Measurements from ENCODE around the gene FOXP2. TPM values are rescaled to one million over a fixed set of nuclear protein-coding genes. Genes with fewer than 3 reads are reported as not detected.
"Not testable (repeated sequence)": the region's sequence is repeated elsewhere in the genome, so short reads cannot be mapped to it uniquely, and the experiment has no call there.

Gene FOXP2
- total RNA-seq, 1 donor from 2014 or later = 10.1 TPM

DNA sequence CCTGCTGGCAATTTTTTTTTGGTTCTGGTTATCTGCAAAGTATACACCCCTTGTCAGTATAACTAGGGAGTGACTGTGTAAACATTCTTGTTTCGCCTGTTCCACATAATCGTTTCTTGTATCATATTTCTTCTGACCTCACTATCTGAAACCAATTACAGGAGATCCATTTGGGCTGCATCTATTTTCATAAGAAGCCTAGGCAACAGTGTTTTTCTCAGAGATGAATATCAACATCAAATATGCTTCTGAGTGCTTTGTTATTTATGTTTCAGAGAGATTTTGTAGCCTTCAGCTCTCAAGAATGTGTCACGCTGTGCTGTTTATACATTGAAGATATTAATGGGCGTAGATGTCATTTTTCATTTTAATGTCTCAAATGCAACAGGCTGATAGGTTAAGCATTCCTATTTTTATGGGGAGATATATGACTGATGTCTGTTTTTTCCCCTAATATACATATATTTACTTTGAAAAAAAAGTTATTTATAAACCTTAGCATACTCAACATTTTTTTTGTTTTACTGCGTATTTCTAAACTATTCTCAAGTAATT lies 115.5 kb downstream of the FOXP2 start:
- no peak overlapping the region for H3K27ac ChIP-seq
- no peak for DNase-seq
- no peak overlapping the region for H3K4me3 ChIP-seq
- no peaks in the 10 kb centered on the region for H3K9me3 ChIP-seq
- intact Hi-C loops (cut with DNase I) = no loop called here
- no peaks in the 10 kb centered on the region for H3K27me3 ChIP-seq (ENCODE audit: low read depth)
- TF ChIP-seq, protein P1, sequence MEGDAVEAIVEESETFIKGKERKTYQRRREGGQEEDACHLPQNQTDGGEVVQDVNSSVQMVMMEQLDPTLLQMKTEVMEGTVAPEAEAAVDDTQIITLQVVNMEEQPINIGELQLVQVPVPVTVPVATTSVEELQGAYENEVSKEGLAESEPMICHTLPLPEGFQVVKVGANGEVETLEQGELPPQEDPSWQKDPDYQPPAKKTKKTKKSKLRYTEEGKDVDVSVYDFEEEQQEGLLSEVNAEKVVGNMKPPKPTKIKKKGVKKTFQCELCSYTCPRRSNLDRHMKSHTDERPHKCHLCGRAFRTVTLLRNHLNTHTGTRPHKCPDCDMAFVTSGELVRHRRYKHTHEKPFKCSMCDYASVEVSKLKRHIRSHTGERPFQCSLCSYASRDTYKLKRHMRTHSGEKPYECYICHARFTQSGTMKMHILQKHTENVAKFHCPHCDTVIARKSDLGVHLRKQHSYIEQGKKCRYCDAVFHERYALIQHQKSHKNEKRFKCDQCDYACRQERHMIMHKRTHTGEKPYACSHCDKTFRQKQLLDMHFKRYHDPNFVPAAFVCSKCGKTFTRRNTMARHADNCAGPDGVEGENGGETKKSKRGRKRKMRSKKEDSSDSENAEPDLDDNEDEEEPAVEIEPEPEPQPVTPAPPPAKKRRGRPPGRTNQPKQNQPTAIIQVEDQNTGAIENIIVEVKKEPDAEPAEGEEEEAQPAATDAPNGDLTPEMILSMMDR (IDR thresholded peaks at IDR 0.05) = no peak
- H3K36me3 ChIP-seq = no peaks in the 10 kb centered on the region
- no peak for ATAC-seq
- H3K4me1 ChIP-seq = no peaks in the 10 kb centered on the region

DNA sequence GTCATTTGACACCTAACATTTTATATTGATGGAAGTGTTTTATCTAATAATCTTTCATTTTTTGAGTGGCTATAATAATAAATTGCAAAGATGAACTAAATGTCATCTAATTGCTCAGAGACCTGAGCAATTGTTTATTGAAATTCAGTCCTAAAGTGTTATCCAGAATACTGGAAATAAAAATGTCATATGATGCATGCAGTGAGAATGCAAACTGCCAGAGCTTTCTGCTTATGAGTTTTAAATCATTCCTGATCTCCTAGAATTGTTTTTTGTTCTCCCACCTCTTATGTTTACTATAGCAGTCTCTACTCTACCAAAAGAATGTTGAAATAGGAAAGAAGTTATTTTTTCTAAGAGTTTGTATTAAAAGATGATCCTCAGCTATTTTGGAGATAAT lies 116.7 kb downstream of the FOXP2 start:
- no peaks in the 10 kb centered on the region for H3K4me1 ChIP-seq
- no peak overlapping the region for H3K4me3 ChIP-seq
- no peak for DNase-seq
- TF ChIP-seq, protein P1 (IDR thresholded peaks at IDR 0.05) = no peak
- no peak for ATAC-seq
- H3K27me3 ChIP-seq (ENCODE audit: low read depth) = no peaks in the 10 kb centered on the region
- H3K36me3 ChIP-seq = no peaks in the 10 kb centered on the region
- no peak overlapping the region for H3K27ac ChIP-seq
- H3K9me3 ChIP-seq = no peaks in the 10 kb centered on the region
- intact Hi-C loops (cut with DNase I) = no loop called here

DNA sequence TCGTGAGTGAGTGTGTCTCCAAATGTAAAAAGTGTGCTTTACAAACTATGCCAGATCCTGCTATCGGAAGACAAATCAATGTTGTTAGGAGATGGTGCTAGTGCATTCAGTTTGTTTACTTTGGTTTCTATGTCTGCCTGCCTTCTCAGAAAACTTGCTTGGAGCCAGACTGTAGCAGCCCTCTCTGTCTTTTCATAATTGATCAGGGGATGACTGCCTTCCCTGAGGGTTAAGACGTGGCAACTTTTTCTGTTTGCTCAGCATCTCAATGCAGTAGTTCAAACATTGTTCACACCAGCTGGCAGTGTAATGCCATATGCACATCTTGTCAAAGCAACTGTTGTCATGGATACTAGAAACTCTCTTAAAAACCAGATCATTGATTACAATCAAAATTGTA lies 118.5 kb downstream of the FOXP2 start:
- ATAC-seq = no peak
- intact Hi-C loops (cut with DNase I) = no loop called here
- TF ChIP-seq, protein P1 (IDR thresholded peaks at IDR 0.05) = no peak
- Histone ChIP-seq H3K27ac (no peak overlapping the region), H3K27me3 (ENCODE audit: low read depth) (no peaks in the 10 kb centered on the region), H3K36me3 (no peaks in the 10 kb centered on the region), H3K9me3 (no peaks in the 10 kb centered on the region), H3K4me3 (no peak overlapping the region), H3K4me1 (no peaks in the 10 kb centered on the region)
- no peak for DNase-seq

DNA sequence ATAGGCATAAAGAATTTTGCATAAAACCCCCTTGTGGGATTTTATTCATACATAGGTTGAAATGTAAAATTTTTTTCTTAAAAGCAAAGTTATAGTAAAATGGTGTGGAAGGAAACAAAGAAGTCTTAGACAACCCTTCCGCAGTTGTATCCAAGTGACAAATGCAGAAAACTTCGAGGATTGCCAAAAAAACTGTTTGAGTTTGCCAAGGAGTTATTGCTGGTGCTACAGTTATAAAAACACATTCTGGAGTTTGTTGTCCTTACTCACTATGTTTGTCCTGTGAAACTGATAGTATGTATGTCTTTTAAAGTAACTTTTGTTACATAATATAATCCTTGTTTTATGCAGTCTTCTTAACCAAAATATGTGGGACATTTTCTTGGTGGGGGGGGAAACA lies 120.3 kb downstream of the FOXP2 start:
- intact Hi-C loops (cut with DNase I) = no loop called here
- Histone ChIP-seq H3K27ac (no peak overlapping the region), H3K4me3 (no peak overlapping the region), H3K4me1 (no peaks in the 10 kb centered on the region), H3K27me3 (ENCODE audit: low read depth) (no peaks in the 10 kb centered on the region), H3K9me3 (no peaks in the 10 kb centered on the region), H3K36me3 (no peaks in the 10 kb centered on the region)
- DNase-seq (no peak), ATAC-seq (no peak)
- TF ChIP-seq, protein P1 (IDR thresholded peaks at IDR 0.05) = no peak

- no peak for ATAC-seq
- Histone ChIP-seq H3K9me3 (no peaks in the 10 kb centered on the region), H3K27ac (no peak overlapping the region), H3K36me3 (no peaks in the 10 kb centered on the region), H3K4me3 (no peak overlapping the region), H3K27me3 (ENCODE audit: low read depth) (no peaks in the 10 kb centered on the region), H3K4me1 (no peaks in the 10 kb centered on the region)
- TF ChIP-seq, protein P1 (IDR thresholded peaks at IDR 0.05) = no peak
- intact Hi-C loops (cut with DNase I) = no loop called here
- DNase-seq = no peak
Measured at GRCh38 chr7:114539575-114539974, 125.0 kb downstream of the FOXP2 start.

- TF ChIP-seq, protein P1 (IDR thresholded peaks at IDR 0.05) = no peak
Measured at GRCh38 chr7:114540291-114540690, 125.7 kb downstream of the FOXP2 start.

GRCh38 chr7:114547346-114547745 lies 132.7 kb downstream of the FOXP2 start:
- DNase-seq; ATAC-seq; H3K27me3 ChIP-seq (ENCODE audit: low read depth); H3K4me3 ChIP-seq; H3K9me3 ChIP-seq; intact Hi-C loops (cut with DNase I); H3K27ac ChIP-seq; H3K4me1 ChIP-seq; H3K36me3 ChIP-seq: not testable (repeated sequence)

More at GRCh38 chr7:114540291-114540690, 125.7 kb downstream of the FOXP2 start:
- Histone ChIP-seq H3K27ac (no peak overlapping the region), H3K27me3 (ENCODE audit: low read depth) (no peaks in the 10 kb centered on the region), H3K4me3 (no peak overlapping the region), H3K36me3 (no peaks in the 10 kb centered on the region), H3K4me1 (no peaks in the 10 kb centered on the region), H3K9me3 (no peaks in the 10 kb centered on the region)
- no peak for ATAC-seq
- no peak for DNase-seq
- intact Hi-C loops (cut with DNase I) = no loop called here

All from lower lobe of right lung (tissue), 2 donors.